Effector CD4-positive, alpha-beta T cell (primary cell): Measurements from ENCODE around the gene TSR2.
A peak's percentile ranks its signal among the peaks of the same experiment; 100 is the strongest.

ENCODE experiments used
- DNase-seq: peaks from one replicate; pipeline ENCODE4 v3.0.0-alpha.2; 2020
- total RNA-seq: gene quantifications from one replicate; lab custom pipeline; 2026; lab: John Stamatoyannopoulos, UW

The TSR2 gene
- total RNA-seq = 35.6 reads per million, percentile 60 among the genes with 10 or more reads in this experiment

GRCh38 chrX:54439960-54440871, at the start of gene TSR2:
TSS of gene TSR2 (plus strand) at chrX:54440404. CDS start at chrX:54440422, 18 bp downstream.
- DNase-seq = peak; percentile 73

GRCh38 chrX:54397113-54397512, 43.1 kb upstream of the TSR2 start:
- no peak for DNase-seq

- DNase-seq = no peak
Observed at GRCh38 chrX:54407266-54407665, 32.9 kb upstream of the TSR2 start.

- no peak for DNase-seq
Observed at GRCh38 chrX:54411732-54412131, 28.5 kb upstream of the TSR2 start.

- no peak for DNase-seq
Observed at GRCh38 chrX:54413753-54414152, 26.5 kb upstream of the TSR2 start.

GRCh38 chrX:54415534-54416350, 24.5 kb upstream of the TSR2 start:
- no peak for DNase-seq

- no peak for DNase-seq
Observed at GRCh38 chrX:54416965-54417364, 23.2 kb upstream of the TSR2 start.

- no peak for DNase-seq
Observed at GRCh38 chrX:54419559-54420302, 20.5 kb upstream of the TSR2 start.

- DNase-seq = no peak
Observed at GRCh38 chrX:54422168-54422567, 18.0 kb upstream of the TSR2 start.

- DNase-seq = no peak
Observed at GRCh38 chrX:54423161-54423888, 16.9 kb upstream of the TSR2 start.

- no peak for DNase-seq
Observed at GRCh38 chrX:54427837-54428424, 12.3 kb upstream of the TSR2 start.

- DNase-seq = no peak
Observed at GRCh38 chrX:54430519-54430918, 9.7 kb upstream of the TSR2 start.

- no peak for DNase-seq
Observed at GRCh38 chrX:54435121-54435520, 5.1 kb upstream of the TSR2 start.

- no peak for DNase-seq
Observed at GRCh38 chrX:54442790-54443189, 2.6 kb downstream of the TSR2 start.

- no peak for DNase-seq
Observed at GRCh38 chrX:54444752-54445151, 4.5 kb downstream of the TSR2 start.

- DNase-seq = no peak
Observed at GRCh38 chrX:54446084-54446483, 5.9 kb downstream of the TSR2 start.

- DNase-seq = no peak
Observed at GRCh38 chrX:54447461-54447860, 7.3 kb downstream of the TSR2 start.

- DNase-seq = no peak
Observed at GRCh38 chrX:54449929-54450328, 9.7 kb downstream of the TSR2 start.

GRCh38 chrX:54452920-54453319, 12.7 kb downstream of the TSR2 start:
- DNase-seq = no peak

GRCh38 chrX:54470054-54470760, 30.0 kb downstream of the TSR2 start:
- DNase-seq = no peak
